Measurements from ENCODE around the gene PPP1CA.
"Not testable (repeated sequence)": the region's sequence is repeated elsewhere in the genome, so short reads cannot be mapped to it uniquely, and the experiment has no call there.

DNA sequence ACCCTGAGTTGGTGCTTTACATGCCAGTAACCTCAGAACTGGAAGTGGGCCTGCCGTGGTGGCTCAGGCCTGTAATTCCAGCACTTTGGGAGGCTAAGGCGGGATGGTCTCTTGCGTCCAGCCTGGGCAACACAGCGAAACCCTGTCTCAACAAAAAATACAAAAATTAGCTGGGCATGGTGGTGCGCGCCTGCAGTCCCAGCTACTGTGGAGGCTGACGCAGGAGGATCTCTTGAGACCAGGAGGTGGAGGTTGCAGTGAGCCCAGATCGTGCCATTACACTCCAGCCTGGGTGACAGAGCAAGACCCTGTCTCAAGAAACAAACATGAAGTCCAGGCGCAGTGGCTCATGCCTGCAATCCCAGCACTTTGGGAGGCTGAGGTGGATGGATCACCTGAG, 1.4 kb upstream of the PPP1CA start:
- TF ChIP-seq, protein P1, sequence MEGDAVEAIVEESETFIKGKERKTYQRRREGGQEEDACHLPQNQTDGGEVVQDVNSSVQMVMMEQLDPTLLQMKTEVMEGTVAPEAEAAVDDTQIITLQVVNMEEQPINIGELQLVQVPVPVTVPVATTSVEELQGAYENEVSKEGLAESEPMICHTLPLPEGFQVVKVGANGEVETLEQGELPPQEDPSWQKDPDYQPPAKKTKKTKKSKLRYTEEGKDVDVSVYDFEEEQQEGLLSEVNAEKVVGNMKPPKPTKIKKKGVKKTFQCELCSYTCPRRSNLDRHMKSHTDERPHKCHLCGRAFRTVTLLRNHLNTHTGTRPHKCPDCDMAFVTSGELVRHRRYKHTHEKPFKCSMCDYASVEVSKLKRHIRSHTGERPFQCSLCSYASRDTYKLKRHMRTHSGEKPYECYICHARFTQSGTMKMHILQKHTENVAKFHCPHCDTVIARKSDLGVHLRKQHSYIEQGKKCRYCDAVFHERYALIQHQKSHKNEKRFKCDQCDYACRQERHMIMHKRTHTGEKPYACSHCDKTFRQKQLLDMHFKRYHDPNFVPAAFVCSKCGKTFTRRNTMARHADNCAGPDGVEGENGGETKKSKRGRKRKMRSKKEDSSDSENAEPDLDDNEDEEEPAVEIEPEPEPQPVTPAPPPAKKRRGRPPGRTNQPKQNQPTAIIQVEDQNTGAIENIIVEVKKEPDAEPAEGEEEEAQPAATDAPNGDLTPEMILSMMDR (IDR thresholded peaks at IDR 0.05; ENCODE audit: low read depth, low read length), result not testable (repeated sequence)
- not testable (repeated sequence) for TF ChIP-seq EZH2phosphoT487 (IDR thresholded peaks at IDR 0.05; ENCODE audit: low read depth)

Measured in OCI-LY3 (cell line).